GM19193 (cell line): ENCODE measurements around the gene LRP8.

Experiments
- POLR2A ChIP-seq: IDR thresholded peaks from 4 replicates; pipeline ENCODE4 v1.6.1; 2011; ENCODE audit not compliant: insufficient read depth, insufficient read length; ENCODE audit errors: extremely low read depth

LRP8 gene

DNA sequence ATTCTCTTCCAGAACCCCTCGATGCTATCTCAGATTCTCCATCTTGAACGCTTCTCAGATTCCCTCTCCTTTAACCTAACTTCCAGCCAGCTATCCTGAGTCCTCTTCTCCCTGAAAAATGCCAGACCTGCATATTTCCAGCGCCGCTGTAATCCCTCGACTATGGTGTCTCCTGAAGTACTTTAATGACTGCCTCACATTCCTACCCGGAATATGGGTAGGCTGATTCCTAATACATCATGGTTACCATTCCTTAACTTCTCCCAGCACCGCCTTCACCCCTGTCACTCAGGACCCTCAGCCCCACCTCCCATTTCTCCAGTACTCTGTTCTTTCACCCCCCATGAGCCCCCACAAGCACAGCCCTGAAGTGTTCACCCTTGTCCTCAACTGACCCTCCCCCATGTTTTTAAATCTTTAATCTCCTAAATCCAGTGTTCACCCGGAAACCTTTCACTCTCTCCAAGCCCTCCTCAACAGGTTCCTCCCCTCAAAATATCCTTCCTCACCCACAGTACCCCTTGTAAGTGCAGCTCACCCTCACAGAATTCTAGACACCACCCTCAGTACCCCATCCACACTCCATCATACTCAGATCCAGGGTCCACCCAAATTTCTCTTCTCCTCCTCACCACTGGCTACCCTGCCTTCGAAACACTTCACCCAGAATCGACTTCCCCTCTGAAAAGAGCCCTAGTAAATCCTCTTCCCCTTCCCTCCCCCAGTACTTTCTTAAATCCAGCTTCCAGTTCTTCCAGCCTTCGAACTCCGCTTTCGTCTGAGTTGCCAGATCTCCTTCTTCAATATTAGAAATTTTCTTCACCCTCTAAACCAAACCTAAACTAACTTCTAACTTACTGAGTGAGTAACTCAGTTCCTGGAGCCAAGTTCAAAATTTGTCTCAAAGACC, 130.3 kb downstream of the LRP8 start:
- TF ChIP-seq POLR2A: no peak

DNA sequence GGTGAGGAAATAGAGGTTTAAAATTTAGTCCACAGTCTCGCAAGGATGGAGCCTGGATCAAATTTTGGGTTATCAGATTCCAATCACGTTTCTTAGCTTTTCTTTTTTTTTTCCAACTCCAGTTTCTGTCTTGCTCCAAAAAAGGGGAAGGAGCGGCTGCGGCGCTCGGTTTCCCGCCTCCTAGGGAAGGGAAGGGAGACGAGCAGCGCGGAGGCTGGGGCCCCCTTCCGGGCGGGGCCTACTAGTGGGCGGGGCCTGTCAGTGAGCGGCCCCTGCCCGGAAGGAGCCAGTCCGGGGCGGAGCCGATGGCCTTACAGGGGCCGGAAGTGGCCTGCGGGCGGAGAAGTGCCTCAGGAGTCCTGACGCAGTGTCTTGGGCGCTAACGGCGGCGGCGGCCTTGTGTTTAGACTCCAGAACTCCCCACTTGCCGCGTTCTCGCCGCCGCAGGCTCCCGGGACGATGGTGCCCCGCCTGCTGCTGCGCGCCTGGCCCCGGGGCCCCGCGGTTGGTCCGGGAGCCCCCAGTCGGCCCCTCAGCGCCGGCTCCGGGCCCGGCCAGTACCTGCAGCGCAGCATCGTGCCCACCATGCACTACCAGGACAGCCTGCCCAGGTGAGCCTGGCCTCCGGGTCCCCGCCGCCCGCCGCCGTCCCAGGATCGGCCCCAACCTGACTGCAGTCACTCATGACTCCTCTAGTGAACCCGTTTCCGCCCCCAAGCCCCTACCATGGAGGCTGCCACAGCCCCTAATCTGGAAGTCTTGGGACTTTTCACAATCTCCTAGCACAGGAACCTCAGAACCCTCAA, 131.2 kb downstream of the LRP8 start, which contains the start of gene CPT2:
Gene CPT2, plus strand, starts transcription at position 340 of the 806 bp plus-strand sequence. Its CDS starts 120 bp downstream, at position 460.
- peak; percentile 94 for TF ChIP-seq POLR2A

DNA sequence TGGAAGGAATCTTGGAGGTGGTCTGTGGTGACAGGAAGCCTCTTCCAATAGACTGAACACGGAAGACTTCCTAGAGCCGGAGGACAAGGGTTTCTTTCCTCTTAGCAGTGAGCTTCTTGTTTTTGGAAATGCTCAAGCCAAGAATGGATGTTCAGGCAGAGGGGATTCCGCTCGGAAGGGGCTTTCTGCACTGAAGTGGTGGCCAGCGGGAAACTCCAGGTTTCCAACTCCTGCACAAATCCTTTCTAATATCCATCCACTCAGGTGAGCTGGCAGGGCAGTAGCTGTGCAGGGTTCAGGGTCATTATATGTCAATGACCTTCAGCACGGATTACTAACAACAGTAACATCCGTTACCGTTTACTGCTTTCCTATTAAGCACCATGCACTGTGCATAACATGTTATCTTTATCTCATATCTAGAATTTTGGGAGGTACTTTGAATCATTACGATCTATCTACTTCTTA, 131.8 kb downstream of the LRP8 start:
- TF ChIP-seq POLR2A: no peak

DNA sequence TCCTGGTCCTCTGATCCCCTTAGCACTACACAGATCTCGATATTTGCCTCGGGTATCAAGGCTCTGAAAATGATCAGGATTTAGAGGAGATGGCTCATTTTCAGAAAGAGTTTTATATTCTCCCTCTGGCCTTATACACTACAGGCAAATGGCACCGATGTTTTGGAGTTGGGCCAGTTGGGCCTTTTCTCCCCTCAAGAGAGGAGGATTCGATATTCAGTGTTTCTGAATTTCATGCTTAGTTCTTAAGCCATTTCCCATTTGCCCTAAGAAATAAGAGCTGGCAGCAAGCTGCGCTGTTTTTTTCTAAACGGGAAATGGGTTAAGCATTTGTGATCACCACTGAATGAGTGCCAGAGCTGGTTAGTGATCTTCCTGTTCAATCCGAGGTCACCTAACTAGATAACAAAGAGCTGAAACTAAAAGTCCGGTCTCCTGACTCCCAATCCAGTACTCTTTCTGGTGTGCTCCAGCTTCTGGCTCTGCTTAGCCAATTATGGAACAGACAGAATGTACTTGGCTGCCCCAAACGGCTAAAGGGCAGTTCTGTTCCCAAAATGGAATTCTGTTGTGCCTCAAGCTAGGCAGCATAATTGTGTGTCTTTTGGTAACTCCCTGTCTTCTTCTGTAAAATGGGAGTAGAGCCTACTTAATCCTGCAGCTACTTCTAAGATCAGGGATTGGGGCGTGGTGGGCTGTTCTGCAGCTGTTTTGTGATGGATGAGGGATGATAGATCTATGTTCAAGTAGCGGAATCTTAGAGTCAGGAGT, 132.4 kb downstream of the LRP8 start:
- no peak for TF ChIP-seq POLR2A
